HepG2 (cell line): Measurements from ENCODE around the gene RHOT2. TPM values are rescaled to one million over a fixed set of nuclear protein-coding genes. Genes with fewer than 3 reads are reported as not detected.
A peak's percentile ranks its signal among the peaks of the same experiment; 100 is the strongest.

Source experiments
- BORCS8-MEF2B ChIP-seq: sonication (generic); formaldehyde crosslinking; IDR thresholded peaks from 2 replicates; pipeline ENCODE4 v1.8.0; 2022; ENCODE audit warnings: mild to moderate bottlenecking, missing genetic modification reagents
- EP300 ChIP-seq, 3 experiments: sonication (generic) in 1 of 3; formaldehyde crosslinking in 1 of 3; IDR thresholded peaks; 2 replicates each; pipeline versions ENCODE4 v1.5.1 to v1.6.1; 2011 to 2020; ENCODE audit warnings: low read depth in 2 of 3, low read length in 2 of 3, borderline replicate concordance in 1 of 3, improper control_type of control experiment in 1 of 3, mild to moderate bottlenecking in 1 of 3, missing genetic modification reagents in 1 of 3, moderate library complexity in 1 of 3
- GATAD2A ChIP-seq: IDR thresholded peaks from 2 replicates; pipeline ENCODE4 v1.6.1; 2016
- HOXA9 ChIP-seq: sonication (generic); formaldehyde crosslinking; IDR thresholded peaks from 2 replicates; pipeline ENCODE4 v1.8.1; 2022; ENCODE audit warnings: missing genetic modification reagents, mild to moderate bottlenecking, moderate library complexity, borderline replicate concordance
- NONO ChIP-seq, 2 experiments: fragments of 450-650 bp in 1 of 2; sonication (generic) in 1 of 2; formaldehyde crosslinking in 1 of 2; IDR thresholded peaks in 1 of 2; conservative IDR thresholded peaks in 1 of 2; 2 replicates each; pipeline versions ENCODE4 v1.6.1 to v1.8.0; 2017 to 2022; ENCODE audit warnings: mild to moderate bottlenecking in 1 of 2, missing genetic modification reagents in 1 of 2, moderate library complexity in 1 of 2
- PCBP1 ChIP-seq: fragments of 200-400 bp; formaldehyde crosslinking; IDR thresholded peaks from 2 replicates; pipeline ENCODE4 v1.6.1; 2017; ENCODE audit warnings: mild to moderate bottlenecking, low read depth, low read length, borderline replicate concordance
- RAD21 ChIP-seq: fragments of 450-650 bp; formaldehyde crosslinking; IDR thresholded peaks from 2 replicates; pipeline ENCODE4 v1.5.0; 2020; ENCODE audit warnings: mild to moderate bottlenecking
- RBFOX2 ChIP-seq: fragments of 200-400 bp; formaldehyde crosslinking; IDR thresholded peaks from 2 replicates; pipeline ENCODE4 v1.6.1; 2017; ENCODE audit warnings: low read depth, mild to moderate bottlenecking, low read length
- RFX3 ChIP-seq: IDR thresholded peaks from 2 replicates; pipeline ENCODE4 v1.6.1; 2016; ENCODE audit warnings: missing biosample characterization, missing genetic modification reagents
- TEAD2 ChIP-seq: sonication (generic); formaldehyde crosslinking; IDR thresholded peaks from 2 replicates; pipeline ENCODE4 v1.9.0; 2021; ENCODE audit warnings: missing genetic modification reagents
- ZBTB38 ChIP-seq: sonication (generic); formaldehyde crosslinking; IDR thresholded peaks from 2 replicates; pipeline ENCODE4 v1.5.1; 2020; ENCODE audit warnings: mild to moderate bottlenecking, missing genetic modification reagents
- ZFP37 ChIP-seq: sonication (generic); formaldehyde crosslinking; IDR thresholded peaks from 2 replicates; pipeline ENCODE4 v1.4.0; 2020; ENCODE audit warnings: missing genetic modification reagents, borderline replicate concordance
- ZNF33A ChIP-seq: sonication (generic); formaldehyde crosslinking; IDR thresholded peaks from 2 replicates; pipeline ENCODE4 v1.5.1; 2020; ENCODE audit warnings: missing genetic modification reagents, mild to moderate bottlenecking, moderate library complexity, borderline replicate concordance
- ZNF382 ChIP-seq: sonication (generic); formaldehyde crosslinking; IDR thresholded peaks from 2 replicates; pipeline ENCODE4 v1.5.0; 2020; ENCODE audit warnings: missing genetic modification reagents, mild to moderate bottlenecking, borderline replicate concordance
- ZNF430 ChIP-seq: sonication (generic); formaldehyde crosslinking; IDR thresholded peaks from 2 replicates; pipeline ENCODE4 v1.9.0; 2021; ENCODE audit warnings: mild to moderate bottlenecking, missing genetic modification reagents
- ZNF614 ChIP-seq: IDR thresholded peaks from 2 replicates; pipeline ENCODE4 v1.6.1; 2018; ENCODE audit warnings: missing biosample characterization, missing genetic modification reagents, inconsistent platforms, borderline replicate concordance
- ZNF878 ChIP-seq: sonication (generic); formaldehyde crosslinking; IDR thresholded peaks from 2 replicates; pipeline ENCODE4 v1.8.1; 2023; ENCODE audit warnings: mild to moderate bottlenecking, missing genetic modification reagents, moderate library complexity
- polyA plus RNA-seq, 8 experiments: library from polyadenylated mRNA; depleted of rRNA in 3 of 8; stranded (reverse) in 7 of 8; unstranded in 1 of 8; fragments of >200 nt; fragmentation: Illumina TruSeq in 4 of 8; extraction: Trizol in 4 of 8; gene quantifications; 2 replicates each; pipeline versions ENCODE4 v1.2.1 to v1.2.3, GENCODE V29; 2011 to 2016; ENCODE audit warnings: low read depth in 4 of 8, missing spikeins in 1 of 8, mixed read lengths in 1 of 8; ENCODE audit not compliant: insufficient read depth in 1 of 8
- total RNA-seq, 5 experiments: library from RNA; depleted of rRNA; stranded (reverse); fragments of >200 nt; fragmentation: Illumina TruSeq; extraction: Trizol; gene quantifications; 2 replicates each; pipeline ENCODE4 v1.2.3, GENCODE V29; 2016; ENCODE audit warnings: low read depth in 1 of 5
- TF ChIP-seq, protein P1 (sequence below): sonication (generic); formaldehyde crosslinking; IDR thresholded peaks from 2 replicates; pipeline ENCODE4 v1.9.0; 2022; ENCODE audit warnings: missing genetic modification reagents, mild to moderate bottlenecking, borderline replicate concordance
- TF ChIP-seq, protein P2 (sequence below): sonication (generic); formaldehyde crosslinking; IDR thresholded peaks from 2 replicates; pipeline ENCODE4 v1.4.0; 2020; ENCODE audit warnings: missing genetic modification reagents
- TF ChIP-seq, protein P3 (sequence below): sonication (generic); formaldehyde crosslinking; IDR thresholded peaks from 2 replicates; pipeline ENCODE4 v1.5.1; 2020; ENCODE audit warnings: mild to moderate bottlenecking, moderate library complexity, missing genetic modification reagents
- TF ChIP-seq, protein P4 (sequence below): sonication (generic); IDR thresholded peaks from 2 replicates; pipeline ENCODE4 v1.6.1; 2016; ENCODE audit warnings: low read depth, borderline replicate concordance

The RHOT2 gene
- total and polyA plus RNA-seq, 2 of the 13 experiments (the other 11 are each of a cell fraction or from before 2014, with no cell fraction given), result 63.6 to 76.9 TPM

DNA sequence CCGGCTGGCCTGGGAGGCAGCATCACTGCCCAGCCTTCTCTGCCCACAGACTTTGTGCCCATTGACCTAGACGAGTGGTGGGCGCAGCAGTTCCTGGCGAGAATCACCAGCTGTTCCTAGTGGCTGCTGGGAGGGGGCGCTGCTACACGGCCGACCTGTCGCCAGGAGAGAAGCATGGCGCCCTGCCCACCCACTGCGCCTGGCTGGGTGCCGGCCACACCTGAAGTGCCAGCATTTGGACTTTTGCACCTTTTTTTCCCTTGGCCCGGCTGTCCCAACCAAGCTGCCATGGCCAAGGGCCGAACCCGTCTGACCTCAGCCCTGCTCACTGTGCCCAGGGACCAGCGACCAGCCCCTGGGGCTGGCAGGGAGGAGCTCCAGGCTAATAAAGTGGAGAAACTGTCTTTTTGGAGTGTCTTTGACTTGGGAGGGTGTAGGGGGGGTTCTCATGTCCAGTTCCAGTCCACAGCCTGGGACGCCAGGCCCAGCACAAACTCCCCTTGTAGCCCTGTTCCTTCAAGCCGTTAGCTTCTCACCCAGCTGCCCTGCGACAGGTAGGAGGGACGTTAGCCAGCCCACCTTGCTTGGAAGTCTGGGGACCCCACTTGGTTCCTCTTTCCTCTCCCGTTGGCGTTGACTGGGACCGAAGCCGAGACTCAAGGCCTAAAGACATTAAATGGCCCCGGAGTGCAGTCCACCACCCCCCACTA lies 19.7 kb upstream of the RHOT2 start (continued):
- TF ChIP-seq ZFP37 (CRISPR knock-in tag) (peak; percentile 39; the same call in 1 of the 2 replicates), EP300 (IDR thresholded peaks at IDR 0.05; ENCODE audit: low read depth in 2 of 2, low read length in 2 of 2) (no peak), EP300 (CRISPR knock-in tag; IDR thresholded peaks at IDR 0.05; ENCODE audit: borderline replicate concordance) (no peak), TEAD2 (CRISPR knock-in tag) (no peak), PCBP1 (no peak), RFX3 (CRISPR knock-in tag) (no peak), BORCS8-MEF2B (no peak), ZNF430 (no peak), ZNF878 (CRISPR knock-in tag) (no peak), ZNF33A (CRISPR knock-in tag) (no peak), RAD21 (CRISPR knock-in tag) (peak; percentile 68), NONO (IDR thresholded peaks at IDR 0.05) (no peak), NONO (CRISPR knock-in tag; conservative IDR thresholded peaks at IDR 0.05) (peak; percentile 44; the same call in 1 of the 2 replicates), GATAD2A (CRISPR knock-in tag) (peak; percentile 56), RBFOX2 (no peak), HOXA9 (CRISPR knock-in tag) (no peak), ZNF614 (CRISPR knock-in tag) (no peak), ZNF382 (CRISPR knock-in tag) (no peak), ZBTB38 (0 out of 2 replicates have a peak, but pooled peaks have one; percentile 62)
- TF ChIP-seq, protein P1, sequence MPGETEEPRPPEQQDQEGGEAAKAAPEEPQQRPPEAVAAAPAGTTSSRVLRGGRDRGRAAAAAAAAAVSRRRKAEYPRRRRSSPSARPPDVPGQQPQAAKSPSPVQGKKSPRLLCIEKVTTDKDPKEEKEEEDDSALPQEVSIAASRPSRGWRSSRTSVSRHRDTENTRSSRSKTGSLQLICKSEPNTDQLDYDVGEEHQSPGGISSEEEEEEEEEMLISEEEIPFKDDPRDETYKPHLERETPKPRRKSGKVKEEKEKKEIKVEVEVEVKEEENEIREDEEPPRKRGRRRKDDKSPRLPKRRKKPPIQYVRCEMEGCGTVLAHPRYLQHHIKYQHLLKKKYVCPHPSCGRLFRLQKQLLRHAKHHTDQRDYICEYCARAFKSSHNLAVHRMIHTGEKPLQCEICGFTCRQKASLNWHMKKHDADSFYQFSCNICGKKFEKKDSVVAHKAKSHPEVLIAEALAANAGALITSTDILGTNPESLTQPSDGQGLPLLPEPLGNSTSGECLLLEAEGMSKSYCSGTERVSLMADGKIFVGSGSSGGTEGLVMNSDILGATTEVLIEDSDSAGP, result no peak; the same call in 1 of the 2 replicates
- TF ChIP-seq, protein P2, sequence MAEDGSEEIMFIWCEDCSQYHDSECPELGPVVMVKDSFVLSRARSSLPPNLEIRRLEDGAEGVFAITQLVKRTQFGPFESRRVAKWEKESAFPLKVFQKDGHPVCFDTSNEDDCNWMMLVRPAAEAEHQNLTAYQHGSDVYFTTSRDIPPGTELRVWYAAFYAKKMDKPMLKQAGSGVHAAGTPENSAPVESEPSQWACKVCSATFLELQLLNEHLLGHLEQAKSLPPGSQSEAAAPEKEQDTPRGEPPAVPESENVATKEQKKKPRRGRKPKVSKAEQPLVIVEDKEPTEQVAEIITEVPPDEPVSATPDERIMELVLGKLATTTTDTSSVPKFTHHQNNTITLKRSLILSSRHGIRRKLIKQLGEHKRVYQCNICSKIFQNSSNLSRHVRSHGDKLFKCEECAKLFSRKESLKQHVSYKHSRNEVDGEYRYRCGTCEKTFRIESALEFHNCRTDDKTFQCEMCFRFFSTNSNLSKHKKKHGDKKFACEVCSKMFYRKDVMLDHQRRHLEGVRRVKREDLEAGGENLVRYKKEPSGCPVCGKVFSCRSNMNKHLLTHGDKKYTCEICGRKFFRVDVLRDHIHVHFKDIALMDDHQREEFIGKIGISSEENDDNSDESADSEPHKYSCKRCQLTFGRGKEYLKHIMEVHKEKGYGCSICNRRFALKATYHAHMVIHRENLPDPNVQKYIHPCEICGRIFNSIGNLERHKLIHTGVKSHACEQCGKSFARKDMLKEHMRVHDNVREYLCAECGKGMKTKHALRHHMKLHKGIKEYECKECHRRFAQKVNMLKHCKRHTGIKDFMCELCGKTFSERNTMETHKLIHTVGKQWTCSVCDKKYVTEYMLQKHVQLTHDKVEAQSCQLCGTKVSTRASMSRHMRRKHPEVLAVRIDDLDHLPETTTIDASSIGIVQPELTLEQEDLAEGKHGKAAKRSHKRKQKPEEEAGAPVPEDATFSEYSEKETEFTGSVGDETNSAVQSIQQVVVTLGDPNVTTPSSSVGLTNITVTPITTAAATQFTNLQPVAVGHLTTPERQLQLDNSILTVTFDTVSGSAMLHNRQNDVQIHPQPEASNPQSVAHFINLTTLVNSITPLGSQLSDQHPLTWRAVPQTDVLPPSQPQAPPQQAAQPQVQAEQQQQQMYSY (CRISPR knock-in tag), result no peak
- TF ChIP-seq, protein P3, sequence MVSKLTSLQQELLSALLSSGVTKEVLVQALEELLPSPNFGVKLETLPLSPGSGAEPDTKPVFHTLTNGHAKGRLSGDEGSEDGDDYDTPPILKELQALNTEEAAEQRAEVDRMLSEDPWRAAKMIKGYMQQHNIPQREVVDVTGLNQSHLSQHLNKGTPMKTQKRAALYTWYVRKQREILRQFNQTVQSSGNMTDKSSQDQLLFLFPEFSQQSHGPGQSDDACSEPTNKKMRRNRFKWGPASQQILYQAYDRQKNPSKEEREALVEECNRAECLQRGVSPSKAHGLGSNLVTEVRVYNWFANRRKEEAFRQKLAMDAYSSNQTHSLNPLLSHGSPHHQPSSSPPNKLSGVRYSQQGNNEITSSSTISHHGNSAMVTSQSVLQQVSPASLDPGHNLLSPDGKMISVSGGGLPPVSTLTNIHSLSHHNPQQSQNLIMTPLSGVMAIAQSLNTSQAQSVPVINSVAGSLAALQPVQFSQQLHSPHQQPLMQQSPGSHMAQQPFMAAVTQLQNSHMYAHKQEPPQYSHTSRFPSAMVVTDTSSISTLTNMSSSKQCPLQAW (CRISPR knock-in tag), result peak; percentile 15; the same call in 1 of the 2 replicates
- TF ChIP-seq, protein P4, sequence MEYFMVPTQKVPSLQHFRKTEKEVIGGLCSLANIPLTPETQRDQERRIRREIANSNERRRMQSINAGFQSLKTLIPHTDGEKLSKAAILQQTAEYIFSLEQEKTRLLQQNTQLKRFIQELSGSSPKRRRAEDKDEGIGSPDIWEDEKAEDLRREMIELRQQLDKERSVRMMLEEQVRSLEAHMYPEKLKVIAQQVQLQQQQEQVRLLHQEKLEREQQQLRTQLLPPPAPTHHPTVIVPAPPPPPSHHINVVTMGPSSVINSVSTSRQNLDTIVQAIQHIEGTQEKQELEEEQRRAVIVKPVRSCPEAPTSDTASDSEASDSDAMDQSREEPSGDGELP, result peak; percentile 81
